ENCODE measurements around the gene ADRA2B.

ADRA2B gene

DNA sequence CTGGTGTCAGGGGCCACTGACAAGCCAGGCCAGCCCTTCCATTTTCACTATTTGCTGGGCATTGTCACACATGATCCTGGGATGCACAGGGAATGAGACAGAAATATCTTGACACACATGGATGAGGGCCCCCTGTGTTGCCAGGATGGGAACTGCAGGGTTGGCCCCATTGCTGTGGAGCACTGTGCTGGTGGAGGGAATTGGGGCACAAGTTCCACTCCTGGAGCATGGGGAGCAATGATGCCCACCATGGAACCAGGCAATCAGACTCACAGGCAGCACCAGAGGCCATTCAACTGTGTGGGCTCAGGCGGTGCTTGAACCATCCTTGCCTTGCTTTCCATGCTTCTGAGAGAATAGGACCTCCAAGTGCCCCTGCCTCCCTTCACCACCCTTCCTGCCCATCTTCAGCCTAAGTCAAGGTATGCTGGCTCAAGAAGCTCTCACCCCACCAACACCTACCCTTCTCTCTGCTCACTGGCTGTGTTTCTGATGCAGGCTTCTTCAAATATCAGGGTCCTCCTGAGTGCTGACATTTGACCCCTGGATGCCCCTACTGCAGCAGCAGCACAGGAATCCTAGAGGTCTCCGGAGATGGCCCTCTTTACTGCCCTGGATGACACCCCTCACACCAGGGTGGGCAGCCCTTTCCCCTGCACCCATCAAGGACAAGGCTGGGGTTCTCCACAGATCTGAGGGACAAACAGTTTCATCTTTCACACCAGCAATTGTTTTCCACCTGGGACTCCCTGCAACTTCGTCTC lies 11.0 kb downstream of the ADRA2B start:
- DNase-seq (ENCODE audit: low read depth in 3 of 3), result no peak

DNA sequence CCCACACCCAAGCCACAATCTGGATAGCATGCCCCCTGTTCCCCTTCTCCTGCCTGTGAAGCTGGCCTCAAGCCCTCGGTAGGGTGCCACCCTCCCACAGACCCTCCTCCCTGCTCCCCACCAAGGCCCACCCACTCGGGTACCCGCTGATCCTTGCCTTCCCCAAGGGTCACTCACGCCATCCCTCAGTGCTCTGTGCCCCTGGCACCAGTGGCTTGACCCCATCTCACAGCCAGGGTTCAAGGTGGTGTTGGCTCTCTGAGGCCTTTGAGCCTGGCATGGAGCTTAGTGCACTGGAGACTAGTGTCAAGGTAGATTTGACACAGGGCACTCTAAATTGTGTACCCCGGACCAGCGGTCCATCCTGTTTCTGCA lies 11.9 kb downstream of the ADRA2B start:
- DNase-seq (ENCODE audit: low read depth in 3 of 3), result no peak

DNA sequence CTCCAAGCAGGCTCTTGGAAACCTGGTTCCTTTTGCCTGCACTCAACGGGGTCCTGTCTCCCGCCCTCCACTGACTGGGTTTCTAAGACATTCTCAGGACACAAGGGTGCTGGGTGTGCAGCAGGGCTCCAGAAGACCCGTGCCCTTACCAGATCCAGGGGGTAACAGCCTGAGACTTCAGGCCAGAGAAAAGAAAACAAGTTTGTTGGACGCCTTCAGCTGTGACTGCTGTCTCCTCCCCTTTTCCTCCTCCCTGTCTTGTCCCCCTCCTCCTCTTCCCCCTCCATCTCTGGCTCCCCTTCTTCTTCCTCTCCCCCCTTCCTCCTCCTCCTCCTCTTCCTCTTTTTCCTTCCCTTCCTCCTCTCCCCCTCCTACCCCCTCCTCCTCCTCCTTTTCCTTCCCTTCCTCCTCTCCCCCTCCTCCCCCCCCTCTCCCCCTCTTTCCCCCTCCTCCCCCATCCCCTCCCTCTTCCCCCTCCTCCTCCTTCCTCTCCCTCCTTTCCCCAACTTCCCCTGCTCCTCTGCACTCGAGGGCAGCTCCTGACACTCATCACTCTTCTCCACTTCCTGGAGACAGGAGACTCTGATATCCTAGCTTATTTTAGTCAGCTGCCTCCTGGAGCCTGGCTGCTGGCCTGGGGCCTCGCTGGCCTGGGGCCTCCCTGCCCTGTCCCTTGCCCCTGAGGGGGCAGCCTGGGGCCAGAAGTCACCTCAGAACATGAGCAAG lies 12.4 kb downstream of the ADRA2B start:
- no peak for DNase-seq (ENCODE audit: low read depth in 3 of 3)

DNA sequence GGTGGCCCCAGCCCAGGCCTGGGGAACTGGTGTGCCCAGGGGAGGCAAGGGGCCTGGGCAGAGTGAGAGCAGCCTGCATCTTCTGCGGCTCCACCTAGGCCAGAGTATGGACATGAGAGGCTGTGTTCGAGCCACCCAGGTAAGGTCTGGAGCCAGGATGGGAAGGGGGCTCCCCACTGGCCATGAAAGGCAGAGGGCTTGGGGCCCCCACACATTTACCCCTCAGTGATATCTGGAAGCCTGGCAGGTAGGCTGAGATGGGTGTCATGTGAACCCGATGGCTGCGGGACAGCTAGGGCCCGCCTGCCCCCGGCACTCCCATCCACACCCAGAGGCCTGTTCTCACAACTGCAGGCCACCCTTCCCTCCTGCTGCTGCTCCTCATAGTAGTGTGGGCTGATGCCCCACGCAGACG lies 13.2 kb downstream of the ADRA2B start:
- DNase-seq (ENCODE audit: low read depth in 3 of 3), result no peak

DNA sequence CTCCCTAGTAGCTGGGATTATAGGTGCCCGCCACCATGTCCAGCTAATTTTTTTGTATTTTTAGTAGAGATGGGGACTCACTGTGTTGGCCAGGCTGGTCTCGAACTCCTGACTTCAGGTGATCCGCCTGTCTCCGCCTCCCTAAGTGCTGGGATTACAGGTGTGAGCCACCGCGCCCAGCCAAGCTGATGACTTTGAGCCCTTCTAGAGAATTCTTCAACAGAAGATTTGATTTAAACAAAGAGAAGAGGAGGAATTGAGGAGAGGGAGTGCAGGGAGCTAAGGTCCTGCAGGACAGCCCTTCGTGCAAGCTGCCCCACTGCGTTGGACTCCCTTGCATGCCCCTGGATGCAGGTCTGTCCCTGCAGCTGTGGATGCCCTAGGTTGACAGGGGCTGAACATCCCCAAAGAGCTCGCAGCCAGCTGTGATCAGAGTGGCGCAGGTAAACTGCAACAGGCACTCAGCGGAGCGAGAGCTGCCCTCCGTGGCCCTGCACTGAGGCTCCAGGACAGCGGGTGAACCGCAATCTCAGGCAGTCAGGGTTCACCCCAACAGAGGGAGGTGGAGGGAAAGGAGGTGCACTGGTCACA lies 13.7 kb downstream of the ADRA2B start:
- DNase-seq (ENCODE audit: low read depth in 3 of 3), result no peak

DNA sequence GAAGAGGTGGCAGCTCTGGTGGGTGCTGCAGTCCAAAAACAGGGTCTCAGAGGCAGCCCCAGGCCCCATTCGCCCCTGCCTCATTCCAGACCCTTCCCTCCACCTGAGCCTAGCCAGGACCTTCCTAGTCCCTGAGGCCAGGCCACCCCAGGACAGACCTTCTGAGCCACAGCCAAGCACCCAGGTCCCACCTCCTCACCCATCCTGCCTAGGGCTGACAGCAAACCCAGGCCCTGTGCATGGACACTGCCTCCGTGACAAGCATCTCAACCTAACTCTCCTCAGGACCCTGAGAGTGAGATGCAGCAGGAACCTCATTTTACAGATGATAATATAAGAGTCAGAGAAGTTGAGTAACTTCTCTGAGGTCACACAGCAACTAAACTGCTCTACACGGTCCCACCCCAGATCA lies 15.5 kb downstream of the ADRA2B start:
- DNase-seq (ENCODE audit: low read depth in 3 of 3), result no peak

DNA sequence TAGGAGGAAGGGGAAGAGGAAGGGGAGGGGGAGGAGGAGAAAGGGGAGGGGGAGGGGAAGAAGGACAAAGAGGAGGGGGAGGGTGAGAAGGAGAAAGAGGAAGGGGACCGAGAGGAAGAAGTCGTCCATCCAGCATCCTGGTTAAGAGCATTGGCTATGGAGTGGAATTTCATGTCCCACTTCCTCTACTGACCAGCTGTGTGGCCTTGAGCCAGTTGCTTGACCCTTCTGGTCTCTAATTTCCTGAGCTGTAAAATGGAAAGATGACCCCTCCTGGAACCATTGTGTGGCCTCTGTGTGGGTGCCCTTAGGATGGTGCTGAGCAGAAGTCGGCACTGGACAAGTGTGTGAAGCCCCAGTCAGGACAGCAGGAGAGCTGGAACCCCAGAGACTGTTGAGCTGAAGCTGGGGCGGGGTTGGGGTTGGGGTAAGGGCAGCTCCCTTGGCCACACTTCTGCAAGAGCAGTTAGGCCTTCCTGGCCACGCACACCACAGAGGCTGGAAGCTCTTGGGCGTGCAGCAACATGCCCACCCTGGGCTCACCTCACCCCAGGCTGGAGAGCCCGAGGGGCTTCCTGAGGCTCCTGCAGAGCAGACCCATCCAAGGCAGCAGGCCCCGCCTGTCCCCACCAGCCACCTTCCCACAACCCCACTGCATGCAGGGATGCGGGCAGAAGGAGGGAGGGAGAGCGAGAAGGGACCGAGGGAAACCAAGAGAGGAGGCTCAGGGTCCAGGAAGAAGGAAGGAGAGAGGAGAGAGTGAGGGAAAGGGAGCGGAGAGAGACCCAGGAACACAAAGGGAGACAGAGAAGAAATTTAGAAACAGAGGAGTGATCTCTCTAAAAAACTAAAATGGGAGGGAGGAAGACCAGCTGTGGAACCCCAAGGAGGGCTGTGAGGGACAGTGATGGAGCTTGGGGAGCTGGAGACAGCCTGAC lies 16.2 kb downstream of the ADRA2B start:
- no peak for DNase-seq (ENCODE audit: low read depth in 3 of 3)

DNA sequence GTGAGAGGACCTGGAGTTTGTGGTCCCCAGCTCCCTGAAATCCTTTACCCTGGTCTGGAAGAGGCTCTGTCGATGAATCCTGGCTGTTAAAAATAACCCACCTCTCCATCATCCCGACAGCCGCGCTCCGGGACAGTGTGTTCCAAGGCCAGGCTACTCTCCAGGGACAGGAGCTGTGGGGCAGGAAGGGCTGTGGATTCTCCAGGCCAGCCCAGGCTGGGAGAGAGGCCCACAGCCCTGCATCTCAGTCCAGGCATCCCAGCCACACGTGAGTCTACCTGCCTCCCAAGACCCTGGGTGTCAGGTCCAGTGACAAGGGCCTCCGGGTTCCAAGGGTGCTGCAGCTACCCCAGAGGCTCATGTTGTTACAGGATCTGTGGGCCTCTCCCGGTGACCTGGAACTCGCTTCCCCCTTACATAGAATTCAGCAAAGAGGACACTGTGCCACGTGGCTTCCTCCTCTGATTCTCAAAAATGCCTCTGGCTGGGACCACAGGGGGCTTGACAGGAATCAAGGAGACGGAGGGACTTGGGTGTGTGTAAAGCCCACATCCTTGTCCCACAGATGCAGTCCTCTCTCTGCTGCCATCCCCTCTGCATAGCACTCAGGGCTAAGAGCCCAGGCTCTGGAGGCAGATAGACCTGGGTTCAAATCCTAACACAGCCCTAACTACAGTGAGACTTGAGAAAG lies 17.3 kb downstream of the ADRA2B start:
- DNase-seq (ENCODE audit: low read depth in 3 of 3), result no peak

DNA sequence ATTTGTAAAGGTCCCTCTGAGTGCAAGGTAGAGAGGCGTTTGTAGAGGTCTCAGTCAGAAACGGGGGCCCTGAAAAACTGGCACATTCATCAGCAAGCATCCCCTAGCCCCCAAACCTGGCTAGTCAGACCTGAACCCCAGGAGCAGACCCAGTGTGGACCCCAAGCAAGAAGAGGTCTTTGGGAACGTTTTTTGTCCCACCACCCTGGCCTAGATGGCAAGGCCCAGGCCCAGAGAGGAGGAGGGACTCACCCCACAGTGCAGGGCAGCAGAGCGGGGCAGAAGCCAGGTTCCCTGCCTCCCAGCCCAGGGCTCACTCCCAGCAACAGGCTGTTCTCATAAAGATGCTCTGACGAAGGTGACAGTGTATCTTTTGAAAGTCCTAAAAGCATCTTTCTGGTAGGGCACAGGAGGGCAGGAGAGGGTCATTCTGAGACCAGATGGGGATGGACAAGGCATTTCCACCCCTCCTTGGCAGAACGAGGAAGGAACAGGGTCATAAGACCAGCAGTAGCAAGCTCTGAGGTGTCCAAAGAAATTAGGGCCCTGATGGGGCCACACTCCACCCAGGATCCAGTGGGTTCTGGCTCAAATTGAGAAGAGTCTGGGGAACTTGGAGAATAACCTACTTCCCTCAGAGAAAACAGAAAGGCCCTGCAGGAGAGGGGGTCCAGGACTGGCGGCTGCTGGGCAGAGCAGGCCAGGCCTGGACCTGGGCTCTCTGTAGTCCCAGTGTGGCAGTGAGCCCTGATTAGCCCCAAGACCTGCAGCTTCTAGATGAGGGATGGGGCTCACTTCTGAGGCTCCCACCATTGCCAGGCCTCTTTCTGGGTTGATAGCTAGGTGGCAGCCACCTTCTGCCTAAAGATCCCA lies 18.2 kb downstream of the ADRA2B start:
- DNase-seq (ENCODE audit: low read depth in 3 of 3), result no peak

DNA sequence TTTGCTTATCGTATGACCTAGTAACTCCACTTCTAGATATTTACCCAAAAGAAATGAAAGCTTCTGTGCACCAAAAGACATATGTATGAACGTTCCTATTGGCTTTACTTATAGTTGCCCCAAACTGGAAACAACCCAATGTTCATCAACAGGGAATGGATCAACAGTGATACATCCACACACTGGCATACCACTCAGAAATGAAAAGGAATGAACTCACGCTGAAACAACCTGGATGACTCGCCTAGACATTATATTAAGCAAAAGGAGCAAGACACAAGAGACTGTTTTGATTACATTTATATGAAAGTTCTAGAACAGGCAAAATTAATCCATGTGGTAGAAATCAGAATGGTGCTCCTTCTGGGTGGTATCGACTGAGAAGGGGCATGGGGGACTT lies 18.9 kb downstream of the ADRA2B start:
- no peak for DNase-seq (ENCODE audit: low read depth in 3 of 3)

DNA sequence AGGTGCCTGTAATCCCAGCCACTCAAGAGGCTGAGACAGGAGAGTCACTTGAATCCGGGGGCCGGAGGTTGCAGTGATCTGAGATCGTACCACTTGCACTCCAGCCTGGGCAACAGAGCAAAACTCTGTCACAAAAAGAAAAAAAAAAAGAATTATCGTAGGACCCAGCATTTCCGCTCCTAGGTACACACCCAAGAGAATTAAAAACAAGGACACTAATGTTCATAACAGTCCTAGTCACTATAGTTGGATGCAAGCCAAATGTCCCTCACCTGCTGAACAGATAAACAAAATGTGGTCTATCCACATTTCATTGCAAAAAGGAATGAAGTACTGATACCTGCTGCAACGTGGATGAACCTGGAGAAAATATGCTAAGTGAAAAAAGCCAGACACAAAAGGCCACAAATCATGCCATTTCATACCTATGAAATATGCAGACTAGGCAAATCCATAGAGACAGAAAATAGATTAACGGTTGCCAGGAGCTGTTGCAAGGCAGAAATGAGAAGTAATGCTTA lies 21.2 kb downstream of the ADRA2B start:
- DNase-seq (ENCODE audit: low read depth in 3 of 3), result no peak

DNA sequence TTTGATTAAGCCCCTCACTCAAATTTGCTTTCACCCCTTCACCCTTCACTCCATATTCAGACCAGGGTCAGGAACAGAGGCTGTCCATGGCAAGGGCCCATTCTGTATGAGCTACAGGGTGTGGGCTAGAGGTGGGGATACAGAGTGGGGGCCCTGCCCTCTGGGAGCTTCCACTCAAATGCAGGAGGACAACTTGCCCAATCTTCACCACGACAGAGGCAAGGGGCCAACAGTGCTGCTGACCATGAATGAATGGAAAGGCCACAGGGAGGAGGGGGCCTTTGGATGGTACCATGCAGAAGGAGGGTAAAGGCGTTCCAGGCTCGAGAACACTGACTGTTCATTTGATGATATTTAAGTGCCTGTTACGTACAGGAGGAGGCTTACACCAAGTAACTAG lies 22.8 kb downstream of the ADRA2B start:
- DNase-seq (ENCODE audit: low read depth in 3 of 3), result no peak

DNA sequence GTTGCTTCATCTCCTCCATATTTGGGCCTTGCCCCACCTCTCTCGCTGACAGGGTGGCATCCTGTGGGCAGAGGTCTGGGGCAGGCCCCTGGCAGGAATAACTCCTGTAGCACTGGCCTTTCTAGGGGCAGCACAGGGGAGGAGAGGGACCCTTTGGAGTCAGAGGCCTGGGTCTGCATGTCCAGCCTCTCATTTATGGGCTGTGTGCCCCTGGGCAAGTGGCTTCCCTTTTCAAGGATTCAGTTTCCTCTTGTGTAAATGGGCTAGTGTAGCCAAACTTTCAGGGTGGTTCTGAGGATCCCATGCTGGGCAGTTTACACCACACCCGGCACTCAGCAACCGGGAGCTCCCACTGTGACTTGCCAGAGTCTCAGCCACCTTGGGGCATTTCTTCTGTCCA lies 23.4 kb downstream of the ADRA2B start:
- DNase-seq (ENCODE audit: low read depth in 3 of 3), result no peak

DNA sequence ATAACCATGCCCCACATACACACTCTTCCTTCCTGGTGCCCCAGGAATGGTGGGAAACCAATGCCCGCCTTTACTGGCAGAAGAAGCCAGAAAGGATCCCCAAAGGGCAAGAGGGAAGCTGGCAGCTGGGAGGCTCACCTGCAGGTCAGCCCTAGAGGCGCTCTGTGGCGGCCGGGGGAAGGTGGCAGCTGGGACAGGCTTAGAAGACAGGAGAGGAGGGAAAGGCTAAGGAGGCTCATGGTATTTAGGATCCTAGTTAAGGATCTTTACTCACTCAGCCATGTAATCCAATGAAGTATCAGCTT lies 23.8 kb downstream of the ADRA2B start:
- no peak for DNase-seq (ENCODE audit: low read depth in 3 of 3)

DNA sequence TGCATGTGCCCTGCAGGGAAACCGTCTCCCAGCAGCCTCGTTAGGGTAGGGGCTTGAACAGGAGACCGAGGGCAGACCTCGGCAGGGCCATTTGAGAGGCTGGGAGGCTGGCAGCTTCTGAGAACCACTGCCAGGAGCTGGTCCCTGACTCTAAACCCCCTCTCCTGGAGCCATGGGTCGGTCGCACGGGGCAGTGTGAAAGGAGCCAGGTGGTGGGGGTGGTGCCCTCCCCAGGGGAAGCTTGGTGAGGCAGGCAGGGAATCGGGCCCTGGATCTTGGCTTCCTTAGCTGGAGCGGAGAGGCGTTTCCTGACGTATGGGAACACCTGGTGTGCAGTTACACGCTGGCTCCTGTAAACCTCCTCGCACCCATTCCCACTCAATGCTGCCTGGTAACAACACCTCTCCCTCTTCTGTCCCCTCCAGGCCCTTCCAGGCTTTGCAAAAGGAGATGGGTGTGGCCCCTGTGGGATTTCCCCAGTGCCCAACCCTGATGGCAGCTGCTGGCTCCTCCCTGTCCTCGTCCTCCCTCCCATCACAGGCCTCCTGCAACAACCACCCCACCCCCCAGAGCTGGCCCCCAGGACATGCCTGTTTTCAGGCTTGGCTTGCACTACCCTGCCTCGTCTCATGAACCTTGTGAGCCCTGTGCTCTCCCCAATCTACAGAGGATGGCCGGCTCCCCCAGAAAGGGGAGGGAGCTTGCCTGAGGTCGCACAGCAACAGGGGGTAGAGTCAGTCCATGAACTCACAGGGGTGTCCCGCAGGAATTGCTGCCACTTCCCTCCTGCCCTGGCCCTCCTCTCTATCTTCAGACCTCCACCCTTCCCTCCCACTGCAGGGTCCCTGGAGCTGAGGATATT lies 24.4 kb downstream of the ADRA2B start:
- DNase-seq (ENCODE audit: low read depth in 3 of 3), result no peak

DNA sequence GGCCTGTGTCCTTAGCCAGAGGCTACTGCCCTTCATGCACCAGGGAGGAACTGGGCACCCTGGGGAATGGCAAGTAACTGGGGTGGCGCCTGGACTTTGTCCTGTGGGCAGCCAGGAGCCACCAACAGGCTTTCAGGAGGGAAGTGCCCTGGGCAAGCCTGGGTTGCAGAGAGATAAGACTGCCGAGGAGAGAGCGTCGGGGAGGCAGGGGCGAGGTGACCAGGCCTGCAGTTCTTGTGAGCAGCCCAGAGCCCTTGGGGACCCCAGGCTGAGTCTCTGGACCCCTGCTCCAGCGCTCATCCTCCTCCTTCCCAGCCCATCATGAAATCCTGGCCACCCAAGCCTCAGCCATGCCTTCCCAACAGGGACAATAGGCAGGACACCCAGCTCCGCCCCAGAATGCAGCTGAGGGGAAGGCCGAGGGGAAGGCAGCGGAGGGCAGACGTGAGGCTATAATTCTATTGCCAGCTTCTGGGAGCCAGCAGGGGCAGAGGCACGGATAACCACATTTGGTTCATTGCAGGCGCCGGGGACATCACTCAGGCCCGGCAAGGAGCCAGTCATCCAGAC lies 25.1 kb downstream of the ADRA2B start:
- no peak for DNase-seq (ENCODE audit: low read depth in 3 of 3)

DNA sequence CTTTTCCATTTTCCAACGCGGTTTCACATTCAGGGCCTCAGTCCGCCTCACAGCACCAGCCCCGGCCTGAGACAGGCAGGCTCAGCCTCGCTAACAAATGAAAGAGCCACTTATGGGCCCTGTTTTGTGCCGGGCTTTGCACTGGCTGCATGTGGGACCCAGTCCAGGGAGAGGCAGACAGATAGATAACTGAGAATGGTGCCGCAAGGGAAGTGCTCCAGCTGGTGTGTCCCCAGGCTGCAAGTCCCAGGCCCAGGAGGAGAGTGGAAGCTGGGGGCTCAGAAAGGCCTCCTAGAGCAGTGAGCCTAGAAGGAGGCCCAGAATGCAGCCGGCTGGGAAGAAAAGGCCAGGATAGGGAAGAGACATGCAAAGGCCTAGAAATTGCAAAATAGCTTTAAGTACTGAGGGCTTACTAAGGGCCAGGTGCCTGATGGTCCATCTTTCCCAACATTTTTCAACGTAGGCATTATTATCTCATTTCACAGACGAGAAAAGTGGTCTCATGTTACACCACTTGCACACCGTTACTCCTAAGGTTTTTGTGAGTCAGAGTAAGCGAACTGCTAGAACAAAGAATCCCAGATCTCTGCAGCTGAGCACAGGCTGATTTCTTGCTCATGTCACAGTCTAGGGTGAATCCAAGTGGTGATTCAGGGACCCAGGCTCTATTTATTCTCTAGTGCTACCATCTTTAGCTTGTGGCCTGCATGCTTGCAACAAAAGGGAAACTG lies 26.0 kb downstream of the ADRA2B start:
- no peak for DNase-seq (ENCODE audit: low read depth in 3 of 3)
